ENCODE data around the gene KIF12.

KIF12 gene

DNA sequence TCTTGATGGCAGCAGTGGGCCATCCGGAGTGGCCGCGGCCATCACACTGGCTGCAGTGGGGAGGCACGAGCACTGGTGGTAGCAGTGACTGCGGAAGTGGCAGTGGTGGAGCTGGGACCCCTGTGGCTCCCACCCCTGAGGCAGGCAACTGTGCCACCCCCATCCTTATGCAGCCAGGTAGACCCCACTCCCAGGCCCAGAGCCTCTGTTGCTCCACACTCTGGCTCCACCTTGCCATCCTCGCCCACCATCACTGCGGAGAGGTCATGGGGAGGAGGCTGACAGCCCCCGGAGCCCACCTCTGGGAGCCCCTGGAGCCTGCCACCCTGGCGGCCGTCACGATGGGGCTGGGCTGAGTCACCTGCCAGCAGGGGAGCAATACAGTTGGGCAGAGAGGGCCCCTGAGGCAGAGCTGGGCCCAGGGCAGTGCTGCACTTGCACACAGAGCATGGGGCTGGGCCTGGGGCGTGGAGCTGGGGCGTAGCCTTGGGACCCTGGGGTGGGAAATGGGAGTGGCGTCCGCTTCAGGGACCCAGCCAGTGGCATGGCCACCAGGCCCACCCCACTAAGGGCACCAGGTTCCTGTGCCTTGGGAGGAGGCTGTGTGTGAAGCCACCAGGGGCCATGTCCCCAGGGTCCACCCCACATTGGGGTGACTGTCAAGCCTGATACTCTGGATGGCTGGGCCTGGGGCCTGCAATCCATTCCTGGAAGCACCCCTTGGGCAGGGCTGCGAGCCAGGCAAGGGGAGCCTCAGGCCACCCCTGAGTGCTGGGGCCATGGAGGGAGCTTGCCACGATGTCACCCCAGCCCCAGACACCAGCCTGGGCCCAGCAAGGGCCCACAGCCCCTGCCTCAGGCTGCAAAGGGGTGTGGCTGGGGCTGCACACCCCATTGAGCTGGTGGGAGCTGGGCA is 28.6 kb downstream of the KIF12 start:
- no peak overlapping the region for H2AFZ ChIP-seq (ENCODE audit: low read length)
- no peaks in the 10 kb centered on the region for H3K9me2 ChIP-seq (replicated peaks; ENCODE audit: insufficient read depth, low read length)
- no peaks in the 10 kb centered on the region for H3K27me3 ChIP-seq (replicated peaks; ENCODE audit: insufficient read depth, low read length)
- H3K79me2 ChIP-seq (ENCODE audit: low read length) = no peaks in the 10 kb centered on the region
- TF ChIP-seq EZH2phosphoT487 (IDR thresholded peaks at IDR 0.05; ENCODE audit: low read length) (no peak), EZH2 (optimal IDR thresholded peaks at IDR 0.05; ENCODE audit: low read depth, low read length) (no peak)
- TF ChIP-seq, protein P1, sequence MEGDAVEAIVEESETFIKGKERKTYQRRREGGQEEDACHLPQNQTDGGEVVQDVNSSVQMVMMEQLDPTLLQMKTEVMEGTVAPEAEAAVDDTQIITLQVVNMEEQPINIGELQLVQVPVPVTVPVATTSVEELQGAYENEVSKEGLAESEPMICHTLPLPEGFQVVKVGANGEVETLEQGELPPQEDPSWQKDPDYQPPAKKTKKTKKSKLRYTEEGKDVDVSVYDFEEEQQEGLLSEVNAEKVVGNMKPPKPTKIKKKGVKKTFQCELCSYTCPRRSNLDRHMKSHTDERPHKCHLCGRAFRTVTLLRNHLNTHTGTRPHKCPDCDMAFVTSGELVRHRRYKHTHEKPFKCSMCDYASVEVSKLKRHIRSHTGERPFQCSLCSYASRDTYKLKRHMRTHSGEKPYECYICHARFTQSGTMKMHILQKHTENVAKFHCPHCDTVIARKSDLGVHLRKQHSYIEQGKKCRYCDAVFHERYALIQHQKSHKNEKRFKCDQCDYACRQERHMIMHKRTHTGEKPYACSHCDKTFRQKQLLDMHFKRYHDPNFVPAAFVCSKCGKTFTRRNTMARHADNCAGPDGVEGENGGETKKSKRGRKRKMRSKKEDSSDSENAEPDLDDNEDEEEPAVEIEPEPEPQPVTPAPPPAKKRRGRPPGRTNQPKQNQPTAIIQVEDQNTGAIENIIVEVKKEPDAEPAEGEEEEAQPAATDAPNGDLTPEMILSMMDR (IDR thresholded peaks at IDR 0.05; ENCODE audit: low read length) = no peak
- no peaks in the 10 kb centered on the region for H3K4me1 ChIP-seq (ENCODE audit: low read length)
- no peak overlapping the region for H3K4me2 ChIP-seq (ENCODE audit: low read depth, low read length)
- no peaks in the 10 kb centered on the region for H3F3A ChIP-seq (ENCODE audit: insufficient read depth, low read length)
- no peak for DNase-seq
- H3K27ac ChIP-seq (ENCODE audit: low read length) = no peak overlapping the region
- no peak overlapping the region for H3K9ac ChIP-seq (ENCODE audit: low read length)
- H3K36me3 ChIP-seq (replicated peaks; ENCODE audit: insufficient read depth, low read length) = no peaks in the 10 kb centered on the region
- H4K20me1 ChIP-seq (ENCODE audit: insufficient read depth, low read length) = no peaks in the 10 kb centered on the region
- H3K4me3 ChIP-seq (ENCODE audit: low read length) = no peak overlapping the region
- no peaks in the 10 kb centered on the region for H3K9me3 ChIP-seq (replicated peaks; ENCODE audit: insufficient read depth, low read length)

GRCh38 chr9:114069476-114070187 is 29.5 kb downstream of the KIF12 start:
- no peaks in the 10 kb centered on the region for H3F3A ChIP-seq (ENCODE audit: insufficient read depth, low read length)

DNA sequence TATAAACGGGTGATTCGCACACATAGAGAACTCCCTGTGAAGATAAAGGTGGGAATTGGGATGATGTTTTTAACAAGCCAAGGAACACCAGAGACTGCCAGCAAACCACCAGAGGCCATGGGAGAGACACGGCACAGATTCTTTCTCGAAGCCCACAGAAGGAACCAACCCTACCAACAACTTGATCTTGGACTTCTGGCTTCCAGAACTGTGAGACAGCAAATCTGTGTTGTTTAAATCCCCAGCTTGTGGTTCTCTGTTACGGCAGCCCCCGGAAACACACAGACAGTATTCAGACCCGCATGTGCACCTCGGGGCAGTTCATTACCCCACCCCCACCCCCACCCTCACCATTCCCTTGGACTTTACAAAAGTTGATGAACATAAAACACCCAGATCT is 33.8 kb downstream of the KIF12 start:
- H4K20me1 ChIP-seq (ENCODE audit: insufficient read depth, low read length) = no peaks in the 10 kb centered on the region
- no peaks in the 10 kb centered on the region for H3F3A ChIP-seq (ENCODE audit: insufficient read depth, low read length)
- no peaks in the 10 kb centered on the region for H3K9me2 ChIP-seq (replicated peaks; ENCODE audit: insufficient read depth, low read length)
- no peaks in the 10 kb centered on the region for H3K36me3 ChIP-seq (replicated peaks; ENCODE audit: insufficient read depth, low read length)
- no peaks in the 10 kb centered on the region for H3K9me3 ChIP-seq (replicated peaks; ENCODE audit: insufficient read depth, low read length)
- DNase-seq = no peak
- no peak overlapping the region for H2AFZ ChIP-seq (ENCODE audit: low read length)
- no peaks in the 10 kb centered on the region for H3K79me2 ChIP-seq (ENCODE audit: low read length)
- TF ChIP-seq, protein P1 (IDR thresholded peaks at IDR 0.05; ENCODE audit: low read length) = no peak
- TF ChIP-seq EZH2 (optimal IDR thresholded peaks at IDR 0.05; ENCODE audit: low read depth, low read length) = no peak
- TF ChIP-seq EZH2phosphoT487 (IDR thresholded peaks at IDR 0.05; ENCODE audit: low read length) = no peak
- no peak overlapping the region for H3K27ac ChIP-seq (ENCODE audit: low read length)
- H3K4me3 ChIP-seq (ENCODE audit: low read length) = no peak overlapping the region
- H3K4me1 ChIP-seq (ENCODE audit: low read length) = no peaks in the 10 kb centered on the region
- H3K27me3 ChIP-seq (replicated peaks; ENCODE audit: insufficient read depth, low read length) = no peaks in the 10 kb centered on the region
- no peak overlapping the region for H3K9ac ChIP-seq (ENCODE audit: low read length)
- no peak overlapping the region for H3K4me2 ChIP-seq (ENCODE audit: low read depth, low read length)

More at GRCh38 chr9:114069476-114070187, 29.5 kb downstream of the KIF12 start:
- Histone ChIP-seq H3K9me2 (replicated peaks; ENCODE audit: insufficient read depth, low read length) (no peaks in the 10 kb centered on the region), H3K4me2 (ENCODE audit: low read depth, low read length) (no peak overlapping the region), H3K27ac (ENCODE audit: low read length) (no peak overlapping the region), H3K79me2 (ENCODE audit: low read length) (no peaks in the 10 kb centered on the region), H3K4me1 (ENCODE audit: low read length) (no peaks in the 10 kb centered on the region), H4K20me1 (ENCODE audit: insufficient read depth, low read length) (no peaks in the 10 kb centered on the region), H2AFZ (ENCODE audit: low read length) (no peak overlapping the region), H3K9ac (ENCODE audit: low read length) (no peak overlapping the region), H3K4me3 (ENCODE audit: low read length) (no peak overlapping the region), H3K36me3 (replicated peaks; ENCODE audit: insufficient read depth, low read length) (no peaks in the 10 kb centered on the region), H3K9me3 (replicated peaks; ENCODE audit: insufficient read depth, low read length) (no peaks in the 10 kb centered on the region), H3K27me3 (replicated peaks; ENCODE audit: insufficient read depth, low read length) (no peaks in the 10 kb centered on the region)
- no peak for DNase-seq
- TF ChIP-seq, protein P1 (IDR thresholded peaks at IDR 0.05; ENCODE audit: low read length) = no peak
- TF ChIP-seq EZH2 (optimal IDR thresholded peaks at IDR 0.05; ENCODE audit: low read depth, low read length) = no peak
- no peak for TF ChIP-seq EZH2phosphoT487 (IDR thresholded peaks at IDR 0.05; ENCODE audit: low read length)
